SJSA1 (cell line): ENCODE results near the gene TRAM2. TPM values are rescaled to one million over a fixed set of nuclear protein-coding genes. Genes with fewer than 3 reads are reported as not detected.

Experiments
- DNase-seq, 2 experiments: peaks; one replicate each; pipeline ENCODE4 v3.0.0-alpha.2; 2015 to 2020; ENCODE audit warnings: low spot score in 2 of 2, low read depth in 1 of 2
- H3K27ac ChIP-seq: fragments of 250-450 bp; sonication (Bioruptor Pico); 2 replicates; pipeline ENCODE4 v1.5.1; 2020; ENCODE audit warnings: mild to moderate bottlenecking, moderate library complexity
- H3K27me3 ChIP-seq: fragments of 250-450 bp; sonication (Bioruptor Pico); replicated peaks from 2 replicates; pipeline ENCODE4 v1.5.1; 2020; ENCODE audit warnings: mild to moderate bottlenecking, moderate library complexity
- H3K36me3 ChIP-seq: fragments of 250-450 bp; sonication (Bioruptor Pico); 2 replicates; pipeline ENCODE4 v1.5.1; 2020; ENCODE audit warnings: mild to moderate bottlenecking
- H3K4me1 ChIP-seq: fragments of 250-450 bp; sonication (Bioruptor Pico); replicated peaks from 2 replicates; pipeline ENCODE4 v1.6.1; 2021; ENCODE audit warnings: mild to moderate bottlenecking
- H3K4me3 ChIP-seq: fragments of 250-450 bp; sonication (Bioruptor Pico); 2 replicates; pipeline ENCODE4 v1.5.1; 2020; ENCODE audit warnings: mild to moderate bottlenecking
- H3K9me3 ChIP-seq: fragments of 250-450 bp; sonication (Bioruptor Pico); replicated peaks from 2 replicates; pipeline ENCODE4 v1.5.1; 2020; ENCODE audit warnings: mild to moderate bottlenecking
- total RNA-seq: library from RNA; depleted of rRNA; stranded (reverse); fragments of >200 nt; shearing (Covaris generic); gene quantifications from 2 replicates; pipeline ENCODE4 v1.2.3, GENCODE V29; 2014

Gene TRAM2
- total RNA-seq, 1 experiment from 2014 or later = 98.1 TPM

DNA sequence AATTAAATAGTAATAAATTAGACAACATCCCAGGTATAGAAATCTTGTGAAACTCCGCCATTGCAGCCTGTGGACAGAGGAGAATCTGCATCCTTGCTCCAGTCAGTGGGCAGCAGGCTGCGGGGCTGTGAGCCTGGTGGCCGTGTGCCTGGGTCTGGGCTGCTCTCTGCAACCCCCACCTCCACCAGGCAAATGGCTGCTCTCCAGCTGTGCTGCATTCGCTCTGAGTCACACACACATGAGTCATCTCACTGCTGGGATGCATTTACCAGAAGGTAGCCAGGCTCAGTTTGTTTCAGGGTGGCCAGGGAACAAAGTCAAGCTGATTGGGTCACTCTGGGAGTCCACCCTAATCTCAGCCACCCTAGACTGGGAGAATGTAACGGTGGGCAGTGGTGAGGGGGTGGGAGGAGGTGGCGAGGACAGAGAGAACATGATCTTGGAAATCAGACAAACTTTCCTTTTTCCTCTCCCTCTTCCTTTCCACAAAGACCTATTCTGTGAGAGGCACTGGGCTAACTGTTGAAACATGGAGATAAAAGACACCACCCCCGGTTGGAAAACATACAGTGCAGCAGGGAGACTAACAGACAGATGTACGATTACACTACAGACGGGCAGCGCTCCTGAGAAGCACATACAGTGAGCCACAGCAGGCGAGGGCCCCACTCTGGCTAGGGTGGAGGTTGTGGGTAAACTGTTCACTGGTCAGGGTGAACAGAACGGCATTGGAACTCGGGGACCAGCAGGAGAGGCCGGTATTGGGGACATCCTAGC lies 59.2 kb downstream of the TRAM2 start:
- H3K36me3 ChIP-seq = peaks cover 70% of the 10 kb centered on the region
- peak overlapping the region; percentile 1; the same call in 1 of the 2 replicates for H3K4me3 ChIP-seq
- H3K27ac ChIP-seq = peak overlapping the region; percentile 72
- no peaks in the 10 kb centered on the region for H3K27me3 ChIP-seq
- H3K9me3 ChIP-seq = no peaks in the 10 kb centered on the region
- peaks cover 88% of the 10 kb centered on the region for H3K4me1 ChIP-seq
- DNase-seq = peak; percentile 95 to 98

- H3K9me3 ChIP-seq = no peaks in the 10 kb centered on the region
- no peak overlapping the region for H3K4me3 ChIP-seq
- H3K27me3 ChIP-seq = no peaks in the 10 kb centered on the region
- 0 out of 2 replicates have a peak overlapping the region, but pooled peaks have one; percentile 0 for H3K27ac ChIP-seq
- peaks cover 88% of the 10 kb centered on the region for H3K4me1 ChIP-seq
- H3K36me3 ChIP-seq = peaks cover 75% of the 10 kb centered on the region
- no peak for DNase-seq
Measured at GRCh38 chr6:52516943-52517342, 59.9 kb downstream of the TRAM2 start.

- Histone ChIP-seq H3K4me3 (no peak overlapping the region), H3K4me1 (peaks cover 91% of the 10 kb centered on the region), H3K9me3 (no peaks in the 10 kb centered on the region), H3K36me3 (peaks cover 80% of the 10 kb centered on the region), H3K27me3 (no peaks in the 10 kb centered on the region), H3K27ac (no peak overlapping the region)
- no peak for DNase-seq
Measured at GRCh38 chr6:52516269-52516668, 60.6 kb downstream of the TRAM2 start.

GRCh38 chr6:52515219-52515960 lies 61.5 kb downstream of the TRAM2 start:
- Histone ChIP-seq H3K36me3 (peaks cover 88% of the 10 kb centered on the region), H3K27ac (peak overlapping the region; percentile 17), H3K9me3 (no peaks in the 10 kb centered on the region), H3K4me1 (peaks cover 98% of the 10 kb centered on the region), H3K27me3 (no peaks in the 10 kb centered on the region), H3K4me3 (no peak overlapping the region)
- peak in 1 of 2 experiments; percentile 56 for DNase-seq

DNA sequence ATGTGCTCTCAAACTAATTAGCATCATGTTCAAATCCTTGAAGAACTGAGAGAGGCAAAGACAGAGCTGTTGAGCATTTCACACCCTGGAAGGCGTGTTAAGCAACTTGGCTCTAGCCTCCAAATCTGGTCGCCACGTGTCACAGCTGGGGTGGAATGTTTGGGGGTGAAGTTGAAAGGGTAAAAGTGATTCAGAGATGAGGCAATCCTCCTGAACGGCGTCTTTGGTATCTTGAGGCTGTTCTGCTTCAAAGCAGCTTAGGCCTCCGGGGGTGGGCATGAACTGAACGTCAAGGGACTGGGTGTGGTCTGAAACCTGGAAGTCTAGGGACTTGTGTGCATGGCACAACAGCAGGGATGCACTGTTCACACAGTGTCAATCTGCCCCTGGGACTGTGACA lies 62.3 kb downstream of the TRAM2 start:
- DNase-seq = no peak
- Histone ChIP-seq H3K27ac (peak overlapping the region; percentile 17), H3K27me3 (no peaks in the 10 kb centered on the region), H3K4me3 (no peak overlapping the region), H3K9me3 (no peaks in the 10 kb centered on the region), H3K36me3 (peaks cover 88% of the 10 kb centered on the region), H3K4me1 (peaks cover 98% of the 10 kb centered on the region)

GRCh38 chr6:52513896-52514295 lies 63.0 kb downstream of the TRAM2 start:
- Histone ChIP-seq H3K9me3 (no peaks in the 10 kb centered on the region), H3K4me3 (no peak overlapping the region), H3K27ac (0 out of 2 replicates have a peak overlapping the region, but pooled peaks have one; percentile 17), H3K36me3 (peaks cover 89% of the 10 kb centered on the region), H3K4me1 (peaks cover 98% of the 10 kb centered on the region), H3K27me3 (no peaks in the 10 kb centered on the region)
- DNase-seq = no peak

- Histone ChIP-seq H3K36me3 (peaks cover 90% of the 10 kb centered on the region), H3K27ac (no peak overlapping the region), H3K4me3 (no peak overlapping the region), H3K27me3 (no peaks in the 10 kb centered on the region), H3K4me1 (peaks cover 98% of the 10 kb centered on the region), H3K9me3 (no peaks in the 10 kb centered on the region)
- no peak for DNase-seq
Measured at GRCh38 chr6:52513464-52513863, 63.4 kb downstream of the TRAM2 start.

DNA sequence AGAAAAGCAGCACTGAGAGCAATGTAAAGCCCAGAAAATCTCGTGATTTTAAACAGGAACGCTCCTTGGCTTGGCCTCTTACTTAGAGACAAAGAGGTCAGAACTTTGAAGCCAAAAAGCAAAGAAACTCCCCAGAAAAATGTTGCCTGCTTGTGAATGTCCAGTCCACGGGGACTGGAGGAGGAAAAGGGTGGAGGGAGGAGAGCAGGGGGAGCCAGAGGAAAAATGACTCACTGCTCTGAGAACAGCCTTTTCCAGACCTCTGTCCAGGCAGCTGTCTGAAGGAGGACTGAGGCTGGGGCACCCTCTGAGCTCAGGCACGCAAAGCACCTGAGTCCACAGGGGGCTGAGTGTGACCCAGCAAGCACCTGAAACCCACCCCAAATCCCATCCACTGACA lies 64.7 kb downstream of the TRAM2 start:
- Histone ChIP-seq H3K27ac (peak overlapping the region; percentile 70), H3K4me1 (peaks cover 95% of the 10 kb centered on the region), H3K4me3 (no peak overlapping the region), H3K36me3 (peaks cover 98% of the 10 kb centered on the region), H3K9me3 (no peaks in the 10 kb centered on the region), H3K27me3 (no peaks in the 10 kb centered on the region)
- DNase-seq = peak; percentile 72 to 76

GRCh38 chr6:52511572-52512151 lies 65.2 kb downstream of the TRAM2 start:
- no peaks in the 10 kb centered on the region for H3K9me3 ChIP-seq
- H3K27ac ChIP-seq = peak overlapping the region; percentile 70
- DNase-seq = no peak
- H3K27me3 ChIP-seq = no peaks in the 10 kb centered on the region
- peaks cover 89% of the 10 kb centered on the region for H3K4me1 ChIP-seq
- peaks cover 98% of the 10 kb centered on the region for H3K36me3 ChIP-seq
- no peak overlapping the region for H3K4me3 ChIP-seq

DNA sequence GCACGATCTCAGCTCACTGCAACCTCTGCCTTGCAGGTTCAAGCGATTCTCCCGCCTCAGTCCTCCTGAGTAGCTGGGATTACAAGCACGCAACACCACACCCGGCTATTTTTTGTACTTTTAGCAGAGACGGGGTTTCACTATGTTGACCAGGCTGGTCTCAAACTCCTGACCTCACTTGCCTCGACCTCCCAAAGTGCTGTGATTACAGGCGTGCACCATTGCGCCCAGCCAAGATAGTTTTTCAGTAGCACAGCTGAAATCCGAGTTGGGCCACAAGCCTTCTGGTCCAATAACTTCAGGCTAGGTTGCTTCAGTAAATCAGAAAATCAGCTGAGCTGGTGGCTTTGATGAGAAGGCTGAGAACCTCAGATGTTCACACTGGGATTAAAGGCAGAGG lies 65.7 kb downstream of the TRAM2 start:
- H3K9me3 ChIP-seq = no peaks in the 10 kb centered on the region
- no peak overlapping the region for H3K4me3 ChIP-seq
- peak overlapping the region; percentile 70; the same call in 1 of the 2 replicates for H3K27ac ChIP-seq
- no peaks in the 10 kb centered on the region for H3K27me3 ChIP-seq
- peaks cover 98% of the 10 kb centered on the region for H3K36me3 ChIP-seq
- H3K4me1 ChIP-seq = peaks cover 84% of the 10 kb centered on the region
- DNase-seq = no peak

DNA sequence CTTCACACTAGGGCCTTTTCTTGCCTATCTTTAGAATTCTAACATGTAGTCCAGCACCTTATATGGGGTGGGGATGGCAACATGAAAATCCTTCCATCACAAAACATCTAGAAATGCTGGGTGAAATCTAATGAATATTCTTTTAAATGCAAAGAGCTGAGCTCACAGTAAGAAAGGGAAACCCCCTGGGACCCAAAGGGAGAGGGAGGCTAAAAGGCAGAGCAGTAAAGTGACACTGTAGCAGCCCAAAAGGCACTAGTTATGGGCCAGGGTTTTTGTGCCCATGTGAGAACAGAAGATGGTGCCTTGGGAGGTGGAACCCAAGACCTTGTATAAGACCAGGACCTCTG lies 66.7 kb downstream of the TRAM2 start:
- Histone ChIP-seq H3K4me1 (peaks cover 79% of the 10 kb centered on the region), H3K9me3 (no peaks in the 10 kb centered on the region), H3K36me3 (peaks cover 98% of the 10 kb centered on the region), H3K27me3 (no peaks in the 10 kb centered on the region), H3K27ac (peak overlapping the region; percentile 15), H3K4me3 (no peak overlapping the region)
- no peak for DNase-seq

DNA sequence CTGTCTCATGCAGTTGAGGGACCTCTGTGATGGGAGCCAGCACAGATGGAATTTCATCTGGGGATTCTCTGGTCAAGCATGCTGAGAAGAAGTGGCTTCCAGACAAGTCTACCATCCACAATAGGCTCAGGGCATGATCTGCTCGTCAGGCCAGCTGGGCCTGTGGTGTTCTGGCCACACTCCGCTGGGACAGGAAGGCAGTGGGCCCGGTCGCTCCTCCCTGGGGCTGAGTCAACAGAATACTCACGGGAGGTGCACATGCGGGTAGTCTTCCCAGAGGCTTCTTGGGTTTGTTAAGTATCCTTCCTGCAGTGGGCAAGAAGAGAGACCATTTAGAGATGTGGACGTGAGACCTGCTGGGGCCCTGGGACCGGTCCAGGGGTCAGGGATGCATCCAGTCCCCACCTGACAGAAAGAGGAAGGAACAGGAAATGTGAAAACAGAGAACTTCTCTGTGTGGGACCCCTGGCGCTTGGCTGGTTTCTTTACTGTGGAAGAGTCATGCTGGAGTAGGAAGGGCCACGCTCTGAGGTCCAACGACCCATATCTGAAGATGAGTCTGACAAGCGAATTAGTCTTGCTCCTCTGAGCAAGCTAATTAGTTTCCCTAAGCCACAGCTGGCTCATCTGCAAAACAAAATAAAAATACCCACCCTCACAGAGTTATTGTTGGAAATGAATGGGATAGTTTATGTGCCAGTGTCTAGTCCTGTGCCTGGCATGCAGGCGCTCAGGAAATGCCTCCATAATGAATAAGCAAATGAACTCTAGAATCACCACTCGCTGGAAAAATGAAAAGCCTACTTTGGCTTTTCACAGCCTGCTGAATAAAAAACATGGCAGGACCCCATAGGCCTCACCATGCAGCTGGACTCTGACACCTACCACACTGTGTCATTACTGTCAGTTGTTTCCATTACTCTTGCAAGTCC lies 67.3 kb downstream of the TRAM2 start:
- H3K36me3 ChIP-seq = peaks cover 98% of the 10 kb centered on the region
- no peaks in the 10 kb centered on the region for H3K9me3 ChIP-seq
- peak overlapping the region; percentile 15 for H3K27ac ChIP-seq
- DNase-seq = peak in 1 of 2 experiments; percentile 49
- no peak overlapping the region for H3K4me3 ChIP-seq
- H3K27me3 ChIP-seq = no peaks in the 10 kb centered on the region
- H3K4me1 ChIP-seq = peaks cover 79% of the 10 kb centered on the region

GRCh38 chr6:52508261-52508739 lies 68.6 kb downstream of the TRAM2 start:
- peaks cover 93% of the 10 kb centered on the region for H3K36me3 ChIP-seq
- no peak for DNase-seq
- no peaks in the 10 kb centered on the region for H3K9me3 ChIP-seq
- no peaks in the 10 kb centered on the region for H3K27me3 ChIP-seq
- H3K4me1 ChIP-seq = peaks cover 80% of the 10 kb centered on the region
- H3K4me3 ChIP-seq = no peak overlapping the region
- no peak overlapping the region for H3K27ac ChIP-seq
